K562 (cell line): ENCODE measurements around the gene AMBP. TPM values are rescaled to one million over a fixed set of nuclear protein-coding genes. Genes with fewer than 3 reads are reported as not detected.

ENCODE experiments used
- ATAC-seq: fragments of 200-7000 bp; cut with Tn5 transposase; 3 replicates; pipeline ENCODE4 v1.9.1; 2020; ENCODE audit warnings: moderate library complexity
- BruUV-seq: library from RNA; stranded (reverse); fragments of 400-500 nt; replicated peaks from 2 replicates; lab custom pipeline; 2021; lab: Mats Ljungman, UMichigan
- CTCF ChIA-PET: fragments of 300-600 bp; formaldehyde crosslinking; extraction: SDS; loops from one replicate; lab custom pipeline; 2021; ENCODE audit warnings: low intra/inter-chr PET ratio; lab: Yijun Ruan, JAX
- POLR2A ChIA-PET: fragments of 300-600, 350-650 bp; sonication (Branson Sonifier 250); formaldehyde crosslinking; extraction: SDS; loops from one replicate; lab custom pipeline; 2021; ENCODE audit warnings: antibody characterized with exemption, inconsistent platforms; lab: Yijun Ruan, JAX
- DNase-seq, 4 experiments: peaks; one replicate each; pipeline versions ENCODE4 v3.0.0 to v3.0.0-alpha.2; 2011 to 2018; ENCODE audit warnings: low spot score in 3 of 4, mixed read lengths in 3 of 4; ENCODE audit errors: extremely low read depth in 1 of 4
- FAIRE-seq: peaks from 2 replicates; lab custom pipeline; 2011; peaks lifted over from hg19 to GRCh38; lab: Jason Lieb, UNC
- H2AFZ ChIP-seq: 2 replicates; pipeline ENCODE4 v1.6.0; 2011; ENCODE audit warnings: low read depth, low read length, control low read depth, inconsistent platforms
- H3K27ac ChIP-seq: fragments of 200-600 bp; 3 replicates; pipeline ENCODE4 v1.8.0; 2011; ENCODE audit warnings: low read depth, mild to moderate bottlenecking, control low read depth, inconsistent platforms, low read length, moderate library complexity, mixed read lengths; ENCODE audit errors: extremely low read depth
- H3K27me3 ChIP-seq, 2 experiments: fragments of 300-600 bp in 1 of 2; 2 replicates in 1 of 2; 3 replicates in 1 of 2; pipeline versions ENCODE4 v1.6.0 to v1.8.0; 2011; ENCODE audit warnings: inconsistent platforms in 2 of 2, low read length in 2 of 2, mild to moderate bottlenecking in 1 of 2, mixed read lengths in 1 of 2, moderate library complexity in 1 of 2; ENCODE audit not compliant: control insufficient read depth in 2 of 2, insufficient read depth in 2 of 2
- H3K36me3 ChIP-seq: fragments of 300-600 bp; 3 replicates; pipeline ENCODE4 v1.8.0; 2011; ENCODE audit warnings: mild to moderate bottlenecking, low read length, inconsistent platforms; ENCODE audit not compliant: control insufficient read depth, insufficient read depth
- H3K4me1 ChIP-seq, 2 experiments: fragments of 200-600 bp in 1 of 2; replicated peaks in 1 of 2; 2 replicates in 1 of 2; 3 replicates in 1 of 2; pipeline versions ENCODE4 v1.5.1 to v1.8.0; 2011; ENCODE audit warnings: inconsistent platforms in 2 of 2, low read length in 2 of 2, mild to moderate bottlenecking in 1 of 2, mixed read lengths in 1 of 2, moderate library complexity in 1 of 2; ENCODE audit not compliant: control insufficient read depth in 2 of 2, insufficient read depth in 2 of 2
- H3K4me2 ChIP-seq: 2 replicates; pipeline ENCODE4 v1.6.1; 2011; ENCODE audit warnings: low read length, control low read depth, inconsistent platforms, mixed read lengths; ENCODE audit not compliant: insufficient read depth
- H3K4me3 ChIP-seq: fragments of 200-600 bp; sonication (generic), shearing (Covaris generic); 2 replicates; pipeline ENCODE4 v1.5.1; 2016; ENCODE audit warnings: control low read depth, inconsistent platforms
- H3K79me2 ChIP-seq: fragments of 200-600 bp; 3 replicates; pipeline ENCODE4 v1.8.0; 2011; ENCODE audit warnings: low read length, inconsistent platforms; ENCODE audit not compliant: control insufficient read depth, insufficient read depth
- H3K9ac ChIP-seq, 2 experiments: 2 replicates each; pipeline versions ENCODE4 v1.6.0 to v1.6.1; 2011; ENCODE audit warnings: low read depth in 2 of 2, low read length in 2 of 2, control low read depth in 1 of 2, inconsistent platforms in 1 of 2, mild to moderate bottlenecking in 1 of 2, mixed read lengths in 1 of 2; ENCODE audit not compliant: insufficient read depth in 1 of 2
- H3K9me1 ChIP-seq: one replicate; pipeline ENCODE4 v1.6.0; 2011; ENCODE audit warnings: inconsistent platforms, mild to moderate bottlenecking, low read length, moderate library complexity; ENCODE audit not compliant: control insufficient read depth, insufficient read depth
- H3K9me3 ChIP-seq: replicated peaks from 2 replicates; pipeline ENCODE4 v1.5.1; 2011; ENCODE audit warnings: low read depth, low read length, inconsistent platforms; ENCODE audit not compliant: control insufficient read depth, insufficient read depth
- H4K20me1 ChIP-seq: replicated peaks from 2 replicates; pipeline ENCODE4 v1.6.1; 2011; ENCODE audit warnings: low read length, inconsistent platforms, mixed read lengths; ENCODE audit not compliant: control insufficient read depth, insufficient read depth
- EWSR1 ChIP-seq: fragments of 450-650 bp; IDR thresholded peaks from 2 replicates; pipeline ENCODE4 v1.6.1; 2018; ENCODE audit warnings: borderline replicate concordance, mild to moderate bottlenecking, low read depth, moderate library complexity; ENCODE audit not compliant: partially characterized antibody
- MYC ChIP-seq, 2 experiments: fragments of 250-450 bp in 1 of 2; sonication (Bioruptor Pico) in 1 of 2; IDR thresholded peaks; 2 replicates each; pipeline versions ENCODE4 v1.5.1 to v1.6.1; 2012 to 2021; ENCODE audit warnings: low read depth in 2 of 2, borderline replicate concordance in 1 of 2, improper control_type of control experiment in 1 of 2, low read length in 1 of 2, mild to moderate bottlenecking in 1 of 2, moderate library complexity in 1 of 2
- NR3C1 ChIP-seq: sonication (generic); formaldehyde crosslinking; IDR thresholded peaks from 2 replicates; pipeline ENCODE4 v1.8.1; 2022; ENCODE audit warnings: missing genetic modification reagents
- POLR3G ChIP-seq: IDR thresholded peaks from 2 replicates; pipeline ENCODE4 v1.6.1; 2011; ENCODE audit not compliant: insufficient read length, insufficient replicate concordance; ENCODE audit errors: extremely low read depth
- TAF9B ChIP-seq: fragments of 450-650 bp; IDR thresholded peaks from 2 replicates; pipeline ENCODE4 v1.6.1; 2018; ENCODE audit warnings: mild to moderate bottlenecking; ENCODE audit not compliant: partially characterized antibody
- TGIF2 ChIP-seq: sonication (generic); formaldehyde crosslinking; IDR thresholded peaks from 2 replicates; pipeline ENCODE4 v1.8.1; 2022; ENCODE audit warnings: mild to moderate bottlenecking, missing genetic modification reagents, moderate library complexity
- ZKSCAN3 ChIP-seq: fragments of 250-450 bp; sonication (Bioruptor Pico); IDR thresholded peaks from 2 replicates; pipeline ENCODE4 v1.4.0; 2020
- ZNF175 ChIP-seq: fragments of 200-800 bp; sonication (Bioruptor generic); IDR thresholded peaks from 2 replicates; pipeline ENCODE4 v1.6.1; 2016; ENCODE audit warnings: low read depth, mild to moderate bottlenecking, missing genetic modification characterization, missing compliant biosample characterization
- ZNF282 ChIP-seq: sonication (generic); formaldehyde crosslinking; IDR thresholded peaks from 2 replicates; pipeline ENCODE4 v1.8.1; 2023; ENCODE audit warnings: missing genetic modification reagents
- WGBS: fragments of 100-300 bp; shearing (Covaris generic); methylation state at CpG from one replicate; pipeline ENCODE4 v1.1.6; 2016; ENCODE audit warnings: low coverage, mixed read lengths; ENCODE audit not compliant: insufficient coverage; ENCODE audit errors: missing lambda C conversion rate; 5-methylcytosine and 5-hydroxymethylcytosine counted together
- in situ Hi-C: fragments of 300-500 bp; cut with MboI; formaldehyde crosslinking; loops from 4 replicates; pipeline ENCODE4 v1.15.0; 2018; ENCODE audit warnings: inconsistent platforms, mixed read lengths
- intact Hi-C: fragments of 100-400 bp; cut with micrococcal nuclease; formaldehyde crosslinking; loops from 2 replicates; pipeline ENCODE4 v1.14.2; 2022
- polyA plus RNA-seq, 8 experiments: library from polyadenylated mRNA; depleted of rRNA in 4 of 8; stranded (reverse) in 5 of 8; unstranded in 3 of 8; fragments of >200 nt; fragmentation: Nextera tagmentation in 2 of 8; fragmentation: Illumina TruSeq in 1 of 8; extraction: Ambion mirVana in 2 of 8; extraction: Trizol in 1 of 8; gene quantifications; 2 replicates each; pipeline versions ENCODE4 v1.2.1 to v1.2.3, GENCODE V29; 2011 to 2014; ENCODE audit warnings: inconsistent platforms in 1 of 8, missing spikeins in 1 of 8
- total RNA-seq, 7 experiments: library from RNA; depleted of rRNA in 6 of 7; stranded (reverse); fragments of >200 nt in 6 of 7; fragmentation: Illumina TruSeq in 2 of 7; extraction: Trizol in 2 of 7; gene quantifications; 2 replicates each; pipeline versions ENCODE4 v1.2.1 to v1.2.3, GENCODE V29; 2011 to 2021; ENCODE audit warnings: low replicate concordance in 1 of 7
- TF ChIP-seq, protein P1 (sequence below): sonication (generic); formaldehyde crosslinking; IDR thresholded peaks from 2 replicates; pipeline ENCODE4 v1.8.0; 2022; ENCODE audit warnings: mild to moderate bottlenecking, missing genetic modification reagents
- TF ChIP-seq, protein P2 (sequence below): fragments of 450-650 bp; IDR thresholded peaks from 2 replicates; pipeline ENCODE4 v1.6.1; 2016; ENCODE audit warnings: antibody characterized with exemption

Gene AMBP
- total and polyA plus RNA-seq, 9 of the 15 experiments (the other 6 are each of a cell fraction or from before 2014, with no cell fraction given), result 1.3 TPM; not detected in 8

GRCh38 chr9:114051281-114051680 is 26.8 kb downstream of the AMBP start (continued):
- TF ChIP-seq TGIF2 (CRISPR knock-in tag) (no peak), NR3C1 (CRISPR knock-in tag) (no peak)

DNA sequence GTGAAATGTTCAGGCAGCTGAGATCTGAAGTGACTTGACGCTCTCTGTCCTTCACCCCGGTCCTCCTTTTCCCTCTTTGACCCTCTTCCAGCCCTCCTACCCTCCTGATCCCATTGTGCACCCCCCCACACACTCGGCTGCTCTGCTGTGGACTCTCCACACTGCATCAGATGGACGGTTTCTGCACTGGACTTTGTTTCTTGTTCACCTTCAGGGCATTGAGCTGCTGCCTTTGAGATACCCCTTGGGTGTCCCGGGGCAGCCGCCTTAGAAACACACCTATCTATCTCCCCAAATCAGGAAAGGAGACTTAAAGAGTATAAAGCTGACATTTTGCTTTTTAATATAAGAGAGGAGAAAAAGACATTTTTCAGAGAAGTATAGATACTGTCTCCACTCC is 27.5 kb downstream of the AMBP start:
- H3K27me3 ChIP-seq, result peaks cover 0 to 20% of the 10 kb centered on the region in 2 experiments; a peak in 2 of 5 replicates
- no peaks in the 10 kb centered on the region for H3K9me1 ChIP-seq
- 16% methylated on average over 4 of the region's 6 CpGs for WGBS
- in situ Hi-C loops, result no loop called here
- no peaks in the 10 kb centered on the region for H3K79me2 ChIP-seq
- DNase-seq, result no peak
- no peak overlapping the region for H3K4me3 ChIP-seq
- ChIA-PET CTCF (no interaction called here), POLR2A (interaction anchor here (0.7 kb wide), 2 partner anchors 9 to 316 kb away, joined by 3 read pairs; no protein-coding TSS in a partner anchor)
- no peak for ATAC-seq
- no TSS peak for BruUV-seq
- H2AFZ ChIP-seq, result no peak overlapping the region
- no peak overlapping the region for H3K4me2 ChIP-seq
- H3K9ac ChIP-seq, result no peak overlapping the region
- FAIRE-seq, result no peak
- no peak overlapping the region for H3K27ac ChIP-seq
- H3K9me3 ChIP-seq, result no peaks in the 10 kb centered on the region
- peaks cover 12% of the 10 kb centered on the region; the same call in 2 of the 3 replicates for H3K36me3 ChIP-seq
- no peaks in the 10 kb centered on the region for H4K20me1 ChIP-seq
- no peaks in the 10 kb centered on the region for H3K4me1 ChIP-seq
- intact Hi-C loops, result no loop called here
- no peak for TF ChIP-seq TAF9B
- TF ChIP-seq ZNF175 (CRISPR knock-in tag), result no peak
- TF ChIP-seq ZNF282, result no peak
- TF ChIP-seq, protein P1, sequence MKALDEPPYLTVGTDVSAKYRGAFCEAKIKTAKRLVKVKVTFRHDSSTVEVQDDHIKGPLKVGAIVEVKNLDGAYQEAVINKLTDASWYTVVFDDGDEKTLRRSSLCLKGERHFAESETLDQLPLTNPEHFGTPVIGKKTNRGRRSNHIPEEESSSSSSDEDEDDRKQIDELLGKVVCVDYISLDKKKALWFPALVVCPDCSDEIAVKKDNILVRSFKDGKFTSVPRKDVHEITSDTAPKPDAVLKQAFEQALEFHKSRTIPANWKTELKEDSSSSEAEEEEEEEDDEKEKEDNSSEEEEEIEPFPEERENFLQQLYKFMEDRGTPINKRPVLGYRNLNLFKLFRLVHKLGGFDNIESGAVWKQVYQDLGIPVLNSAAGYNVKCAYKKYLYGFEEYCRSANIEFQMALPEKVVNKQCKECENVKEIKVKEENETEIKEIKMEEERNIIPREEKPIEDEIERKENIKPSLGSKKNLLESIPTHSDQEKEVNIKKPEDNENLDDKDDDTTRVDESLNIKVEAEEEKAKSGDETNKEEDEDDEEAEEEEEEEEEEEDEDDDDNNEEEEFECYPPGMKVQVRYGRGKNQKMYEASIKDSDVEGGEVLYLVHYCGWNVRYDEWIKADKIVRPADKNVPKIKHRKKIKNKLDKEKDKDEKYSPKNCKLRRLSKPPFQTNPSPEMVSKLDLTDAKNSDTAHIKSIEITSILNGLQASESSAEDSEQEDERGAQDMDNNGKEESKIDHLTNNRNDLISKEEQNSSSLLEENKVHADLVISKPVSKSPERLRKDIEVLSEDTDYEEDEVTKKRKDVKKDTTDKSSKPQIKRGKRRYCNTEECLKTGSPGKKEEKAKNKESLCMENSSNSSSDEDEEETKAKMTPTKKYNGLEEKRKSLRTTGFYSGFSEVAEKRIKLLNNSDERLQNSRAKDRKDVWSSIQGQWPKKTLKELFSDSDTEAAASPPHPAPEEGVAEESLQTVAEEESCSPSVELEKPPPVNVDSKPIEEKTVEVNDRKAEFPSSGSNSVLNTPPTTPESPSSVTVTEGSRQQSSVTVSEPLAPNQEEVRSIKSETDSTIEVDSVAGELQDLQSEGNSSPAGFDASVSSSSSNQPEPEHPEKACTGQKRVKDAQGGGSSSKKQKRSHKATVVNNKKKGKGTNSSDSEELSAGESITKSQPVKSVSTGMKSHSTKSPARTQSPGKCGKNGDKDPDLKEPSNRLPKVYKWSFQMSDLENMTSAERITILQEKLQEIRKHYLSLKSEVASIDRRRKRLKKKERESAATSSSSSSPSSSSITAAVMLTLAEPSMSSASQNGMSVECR (CRISPR knock-in tag), result no peak
- TF ChIP-seq POLR3G, result no peak
- no peak for TF ChIP-seq MYC (IDR thresholded peaks at IDR 0.05; ENCODE audit: low read depth, low read length)
- no peak for TF ChIP-seq MYC (CRISPR knock-in tag; IDR thresholded peaks at IDR 0.05; ENCODE audit: borderline replicate concordance, low read depth)
- no peak for TF ChIP-seq EWSR1
- no peak for TF ChIP-seq ZKSCAN3 (CRISPR knock-in tag)
- TF ChIP-seq, protein P2, sequence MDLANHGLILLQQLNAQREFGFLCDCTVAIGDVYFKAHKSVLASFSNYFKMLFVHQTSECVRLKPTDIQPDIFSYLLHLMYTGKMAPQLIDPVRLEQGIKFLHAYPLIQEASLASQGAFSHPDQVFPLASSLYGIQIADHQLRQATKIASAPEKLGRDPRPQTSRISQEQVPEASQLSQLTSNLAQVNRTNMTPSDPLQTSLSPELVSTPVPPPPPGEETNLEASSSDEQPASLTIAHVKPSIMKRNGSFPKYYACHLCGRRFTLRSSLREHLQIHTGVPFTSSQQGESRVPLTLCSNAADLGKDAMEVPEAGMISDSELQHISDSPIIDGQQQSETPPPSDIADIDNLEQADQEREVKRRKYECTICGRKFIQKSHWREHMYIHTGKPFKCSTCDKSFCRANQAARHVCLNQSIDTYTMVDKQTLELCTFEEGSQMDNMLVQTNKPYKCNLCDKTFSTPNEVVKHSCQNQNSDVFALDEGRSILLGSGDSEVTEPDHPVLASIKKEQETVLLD, result no peak
